ENCODE results near the gene KRT72.

KRT72 gene

DNA sequence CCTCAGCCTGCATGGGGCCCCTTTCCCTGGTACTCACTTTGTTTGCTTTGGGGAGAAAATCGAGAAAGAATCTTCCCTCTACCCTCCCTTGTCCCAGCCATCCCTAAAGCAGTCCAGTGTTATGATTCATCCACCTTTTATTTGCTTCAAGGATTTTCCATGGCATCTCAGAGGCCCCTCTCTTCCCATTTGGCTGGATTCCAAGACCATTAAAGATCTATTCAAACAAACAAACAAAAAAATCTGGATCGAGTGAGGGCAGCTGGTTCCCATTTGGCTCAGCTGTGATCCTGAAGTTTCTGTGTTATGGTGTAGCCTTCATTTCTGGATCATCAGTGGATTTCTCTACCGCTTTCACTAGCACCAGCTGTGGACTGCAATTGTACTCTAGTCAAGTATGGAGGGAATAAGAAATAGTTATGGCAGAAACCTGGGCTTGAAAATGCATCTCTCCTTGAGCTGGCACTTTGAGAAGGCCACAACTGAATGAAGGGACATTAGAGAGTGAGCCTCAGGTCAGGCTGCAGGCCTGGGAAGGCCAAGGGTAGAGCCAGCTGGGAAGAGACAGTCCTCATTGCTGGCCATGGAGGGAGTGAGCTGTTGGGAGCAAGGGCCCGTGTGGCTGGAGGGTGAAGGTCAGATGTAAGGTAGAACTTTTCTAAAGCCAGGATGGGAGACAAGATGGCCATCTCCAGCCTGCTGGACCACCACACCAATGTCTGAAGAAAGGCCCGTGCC, 62.0 kb downstream of the KRT72 start:
- peak; percentile 52 for DNase-seq

DNA sequence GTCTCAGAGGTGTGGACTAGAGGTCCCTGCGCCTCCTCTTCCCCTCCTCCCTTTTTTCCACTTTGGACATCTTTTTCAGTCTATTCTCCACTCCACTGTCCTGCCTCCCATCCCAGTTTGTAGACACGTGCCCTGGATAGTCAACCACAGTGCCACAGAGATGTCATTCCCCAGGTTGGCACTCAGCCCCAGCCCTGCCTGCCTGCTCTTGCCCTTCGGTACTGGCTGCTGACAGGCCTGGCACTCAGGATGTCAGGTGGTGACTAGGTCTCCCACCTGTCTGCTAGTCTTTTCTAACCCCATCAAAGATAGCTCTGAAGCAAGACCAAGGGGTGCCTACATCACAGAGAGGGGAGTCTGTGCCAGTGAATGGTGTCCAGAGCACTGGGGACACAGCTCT, 64.2 kb downstream of the KRT72 start:
- DNase-seq, result no peak
